Parathyroid adenoma (tissue), 2 donors: Measurements from ENCODE around the gene COMMD7.
A peak's percentile ranks its signal among the peaks of the same experiment; 100 is the strongest.
"Not testable (repeated sequence)": the region's sequence is repeated elsewhere in the genome, so short reads cannot be mapped to it uniquely, and the experiment has no call there.

Experiments
- H2AFZ ChIP-seq: fragments of 300-600 bp; sonication (generic); one replicate; pipeline ENCODE4 v1.7.0; 2017; ENCODE audit warnings: antibody characterized with exemption, mild to moderate bottlenecking
- H3K27ac ChIP-seq: fragments of 300-600 bp; sonication (generic); one replicate; pipeline ENCODE4 v1.7.0; 2017
- H3K27me3 ChIP-seq: fragments of 300-600 bp; sonication (generic); one replicate; pipeline ENCODE4 v1.7.0; 2017; ENCODE audit warnings: low read length; ENCODE audit not compliant: control insufficient read depth, insufficient read depth
- H3K36me3 ChIP-seq: fragments of 300-600 bp; sonication (generic); one replicate; pipeline ENCODE4 v1.7.0; 2017; ENCODE audit warnings: low read length; ENCODE audit not compliant: control insufficient read depth, insufficient read depth
- H3K4me1 ChIP-seq: fragments of 300-600 bp; sonication (generic); one replicate; pipeline ENCODE4 v1.7.0; 2017; ENCODE audit warnings: control low read depth
- H3K4me2 ChIP-seq: fragments of 300-600 bp; sonication (generic); one replicate; pipeline ENCODE4 v1.7.0; 2017; ENCODE audit warnings: low read length
- H3K4me3 ChIP-seq: fragments of 300-600 bp; sonication (generic); one replicate; pipeline ENCODE4 v1.7.0; 2017; ENCODE audit warnings: low read depth, low read length
- H3K79me2 ChIP-seq: fragments of 300-600 bp; sonication (generic); one replicate; pipeline ENCODE4 v1.7.0; 2017; ENCODE audit warnings: control low read depth
- H3K9ac ChIP-seq: fragments of 300-600 bp; sonication (generic); one replicate; pipeline ENCODE4 v1.7.0; 2017; ENCODE audit warnings: mild to moderate bottlenecking
- H3K9me3 ChIP-seq: fragments of 300-600 bp; sonication (generic); one replicate; pipeline ENCODE4 v1.7.0; 2017; ENCODE audit warnings: low read length; ENCODE audit not compliant: control insufficient read depth
- CTCF ChIP-seq: fragments of 300-600 bp; sonication (generic); IDR thresholded peaks from one replicate; pipeline ENCODE4 v1.7.0; 2017; ENCODE audit warnings: antibody characterized with exemption, mild to moderate bottlenecking
- donor health status: primary hyperparathyroidism.

The COMMD7 gene

GRCh38 chr20:32709632-32710121 lies 33.6 kb downstream of the COMMD7 start:
- Histone ChIP-seq H3K36me3 (no peaks in the 10 kb centered on the region), H3K9me3 (no peaks in the 10 kb centered on the region), H3K4me2 (peak overlapping the region; percentile 17), H3K9ac (no peak overlapping the region), H2AFZ (no peak overlapping the region), H3K27ac (peak overlapping the region; percentile 3), H3K79me2 (no peaks in the 10 kb centered on the region), H3K4me3 (no peak overlapping the region), H3K27me3 (no peaks in the 10 kb centered on the region), H3K4me1 (peaks cover 9% of the 10 kb centered on the region)
- TF ChIP-seq CTCF = no peak

- H3K79me2 ChIP-seq, H3K9me3 ChIP-seq, H3K36me3 ChIP-seq, H3K27ac ChIP-seq, H3K27me3 ChIP-seq, H2AFZ ChIP-seq, H3K4me1 ChIP-seq, H3K9ac ChIP-seq, H3K4me3 ChIP-seq: not testable (repeated sequence)
- peak overlapping the region; percentile 17 for H3K4me2 ChIP-seq
These were observed 34.1 kb downstream of the COMMD7 start for GRCh38 chr20:32709029-32709631.

- Histone ChIP-seq H3K4me1 (peaks cover 9% of the 10 kb centered on the region), H3K79me2 (no peaks in the 10 kb centered on the region), H3K27ac (no peak overlapping the region), H3K4me3 (no peak overlapping the region), H2AFZ (no peak overlapping the region), H3K9me3 (no peaks in the 10 kb centered on the region), H3K9ac (no peak overlapping the region), H3K36me3 (no peaks in the 10 kb centered on the region), H3K27me3 (no peaks in the 10 kb centered on the region), H3K4me2 (no peak overlapping the region)
- no peak for TF ChIP-seq CTCF
These were observed 35.3 kb downstream of the COMMD7 start for GRCh38 chr20:32707691-32708581.

- no peak overlapping the region for H2AFZ ChIP-seq
- no peak for TF ChIP-seq CTCF
- H3K4me2 ChIP-seq = no peak overlapping the region
- no peak overlapping the region for H3K9ac ChIP-seq
- H3K27ac ChIP-seq = no peak overlapping the region
- no peaks in the 10 kb centered on the region for H3K9me3 ChIP-seq
- no peak overlapping the region for H3K4me3 ChIP-seq
- H3K79me2 ChIP-seq = no peaks in the 10 kb centered on the region
- no peaks in the 10 kb centered on the region for H3K36me3 ChIP-seq
- H3K27me3 ChIP-seq = no peaks in the 10 kb centered on the region
- H3K4me1 ChIP-seq = peaks cover 9% of the 10 kb centered on the region
These were observed 36.8 kb downstream of the COMMD7 start for GRCh38 chr20:32706486-32706885.

- Histone ChIP-seq H3K9ac (no peak overlapping the region), H2AFZ (no peak overlapping the region), H3K27me3 (no peaks in the 10 kb centered on the region), H3K79me2 (no peaks in the 10 kb centered on the region), H3K4me1 (no peaks in the 10 kb centered on the region), H3K4me3 (no peak overlapping the region), H3K4me2 (no peak overlapping the region), H3K27ac (no peak overlapping the region), H3K36me3 (no peaks in the 10 kb centered on the region), H3K9me3 (no peaks in the 10 kb centered on the region)
- TF ChIP-seq CTCF = no peak
These were observed 40.4 kb downstream of the COMMD7 start for GRCh38 chr20:32702706-32703425.
